HG03520 (cell line): ENCODE results near the gene POLR1E.
"Not testable (repeated sequence)": the region's sequence is repeated elsewhere in the genome, so short reads cannot be mapped to it uniquely, and the experiment has no call there.

Experiments used
- ATAC-seq: cut with Tn5 transposase; IDR thresholded peaks from one replicate; pipeline ENCODE4 v1.9.1; 2021; ENCODE audit warnings: mild to moderate bottlenecking, moderate library complexity; ENCODE audit not compliant: unreplicated experiment

POLR1E gene

DNA sequence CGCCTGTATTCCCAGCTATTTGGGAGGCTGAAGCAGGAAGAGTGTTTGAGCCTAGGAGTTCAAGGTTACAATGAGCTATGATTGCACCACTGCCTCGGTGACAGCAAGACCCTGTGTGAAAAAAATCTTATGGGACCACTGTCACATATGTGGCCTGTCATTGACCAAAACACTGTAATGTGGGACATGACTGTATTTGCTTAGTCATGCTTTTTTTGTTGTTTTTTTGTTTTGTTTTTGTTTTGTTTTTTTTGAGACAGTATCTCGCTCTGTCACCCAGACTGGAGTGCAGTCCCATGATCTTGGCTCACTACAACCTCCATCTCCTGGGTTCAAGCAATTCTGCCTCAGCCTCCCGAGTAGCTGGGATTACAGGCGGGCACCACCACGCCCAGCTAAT is 13.5 kb downstream of the POLR1E start:
- no peak for ATAC-seq

DNA sequence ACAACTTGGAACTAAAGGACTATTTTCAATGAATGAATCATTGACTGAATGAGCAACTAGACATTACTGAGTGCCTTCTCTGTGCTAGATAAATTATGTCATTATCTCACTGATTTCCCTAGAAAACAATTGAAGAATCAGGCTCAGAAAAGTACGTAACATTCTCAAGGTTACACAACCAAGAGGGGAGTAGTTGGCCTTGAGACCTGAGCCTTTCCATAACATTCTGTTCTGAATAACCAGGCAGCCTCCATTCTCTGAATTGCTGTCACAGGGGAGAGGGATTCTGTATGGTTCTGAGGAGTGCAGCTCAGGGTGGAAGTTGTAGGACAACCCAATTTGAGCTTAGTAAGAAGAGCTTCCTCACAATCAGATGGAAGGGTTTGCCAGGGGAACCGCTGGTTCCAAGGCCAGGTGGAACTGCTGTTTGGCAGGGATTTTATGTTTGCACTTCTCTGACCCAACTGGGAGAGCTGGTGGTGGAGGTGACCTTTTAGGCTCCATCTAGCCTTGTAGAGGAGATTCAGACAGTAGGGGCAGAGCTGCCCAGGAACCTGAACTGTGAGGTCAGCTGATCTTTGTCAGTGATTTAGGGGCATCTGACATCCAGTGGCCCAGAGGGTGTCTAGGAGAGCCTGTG is 16.3 kb downstream of the POLR1E start:
- ATAC-seq, result no peak

DNA sequence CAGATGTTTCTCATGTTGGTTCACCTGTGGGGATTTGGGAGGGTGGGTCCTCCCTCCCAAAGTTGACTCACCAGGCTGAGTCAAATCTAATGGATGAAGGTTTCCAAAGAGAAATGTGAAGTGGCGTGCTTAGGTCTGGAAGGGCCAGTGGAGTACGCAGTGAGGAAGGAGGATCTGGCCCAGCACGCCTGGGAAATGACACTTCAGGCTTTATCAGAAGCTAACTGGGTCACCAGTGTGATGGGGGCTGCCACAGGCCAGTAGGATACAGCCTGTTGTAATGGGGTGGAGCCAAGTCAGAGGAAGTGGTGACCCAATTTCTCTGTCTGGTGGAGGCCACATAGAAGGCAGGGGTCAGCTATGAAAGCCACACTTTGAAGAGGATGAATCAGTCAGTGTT is 18.0 kb downstream of the POLR1E start:
- ATAC-seq, result no peak

DNA sequence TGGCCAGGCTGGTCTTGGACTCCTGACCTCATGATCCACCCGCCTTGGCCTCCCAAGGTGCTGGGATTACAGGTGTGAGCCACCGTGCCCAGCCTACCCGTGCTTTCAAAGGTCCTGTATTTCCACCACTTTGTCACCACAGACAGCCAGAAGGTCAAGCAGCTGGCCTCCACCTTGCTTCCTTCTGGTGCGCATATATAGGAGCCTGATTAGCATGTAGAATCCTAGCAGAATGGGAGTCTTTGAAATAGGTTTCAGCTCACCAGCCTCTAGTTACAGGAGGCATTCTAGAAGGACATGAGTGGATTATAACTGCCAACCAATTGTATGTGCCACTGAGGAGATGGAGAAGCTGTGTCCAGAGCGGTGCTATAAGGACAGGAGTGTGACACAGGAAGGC is 18.9 kb downstream of the POLR1E start:
- no peak for ATAC-seq

DNA sequence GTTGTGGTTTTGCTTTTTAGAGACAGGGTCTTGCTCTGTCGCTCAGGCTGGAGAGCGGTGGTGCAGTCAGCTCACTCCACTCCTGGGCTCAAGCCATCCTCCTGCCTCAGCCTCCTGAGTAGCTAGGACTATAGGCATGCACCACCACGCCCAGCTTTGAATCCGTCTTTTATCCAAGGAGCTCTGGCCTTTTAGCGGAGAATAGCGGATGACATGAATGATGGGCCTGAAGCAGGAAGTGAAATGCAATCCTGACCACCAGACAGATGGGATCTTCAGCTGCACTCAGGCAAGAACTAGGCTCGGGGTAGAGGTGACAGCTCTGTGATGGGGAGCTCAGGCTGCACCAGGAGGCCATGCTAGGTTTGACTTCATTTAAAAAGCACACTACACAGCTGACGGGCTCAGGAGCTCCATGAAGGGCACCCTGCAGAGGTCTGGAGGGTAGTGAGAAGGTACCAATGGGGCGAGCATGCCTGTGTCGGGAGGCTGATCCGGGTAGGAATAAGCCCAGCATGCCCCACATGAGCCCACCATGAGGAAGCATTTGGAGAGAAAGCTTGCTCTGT is 21.9 kb downstream of the POLR1E start:
- ATAC-seq, result no peak

DNA sequence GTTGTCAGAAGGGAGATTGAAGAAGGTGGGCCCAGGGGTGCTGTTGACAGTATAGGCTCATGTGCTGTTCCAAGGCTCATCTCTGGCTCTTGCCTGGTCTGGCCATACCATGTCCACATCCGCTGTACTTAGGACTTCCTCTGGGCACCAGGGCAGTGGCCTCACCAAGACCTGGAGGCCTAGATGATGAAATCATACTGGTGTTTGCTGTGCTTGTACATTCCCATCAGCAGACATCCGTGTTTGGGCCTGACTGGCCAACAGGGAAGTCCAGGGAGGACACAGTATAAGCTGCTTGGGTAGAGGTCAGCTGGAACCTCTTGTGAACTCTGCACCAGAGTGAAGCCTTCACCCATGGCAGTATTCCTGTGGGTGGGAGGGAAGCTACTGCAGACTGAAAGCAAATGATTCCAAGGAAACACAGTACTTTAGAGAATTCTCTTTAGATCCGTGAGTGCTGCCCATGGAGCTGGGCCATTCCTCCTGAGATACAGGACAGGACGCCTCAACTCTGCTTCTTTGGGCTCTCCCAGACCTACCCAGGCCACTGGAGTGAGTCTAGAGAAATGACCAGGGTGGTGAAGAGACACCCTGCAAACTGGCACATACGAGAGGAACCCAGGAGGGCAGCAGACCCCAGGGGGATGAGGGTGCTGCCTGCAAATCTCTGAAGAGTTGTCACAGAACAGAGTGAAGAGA is 22.5 kb downstream of the POLR1E start:
- no peak for ATAC-seq

DNA sequence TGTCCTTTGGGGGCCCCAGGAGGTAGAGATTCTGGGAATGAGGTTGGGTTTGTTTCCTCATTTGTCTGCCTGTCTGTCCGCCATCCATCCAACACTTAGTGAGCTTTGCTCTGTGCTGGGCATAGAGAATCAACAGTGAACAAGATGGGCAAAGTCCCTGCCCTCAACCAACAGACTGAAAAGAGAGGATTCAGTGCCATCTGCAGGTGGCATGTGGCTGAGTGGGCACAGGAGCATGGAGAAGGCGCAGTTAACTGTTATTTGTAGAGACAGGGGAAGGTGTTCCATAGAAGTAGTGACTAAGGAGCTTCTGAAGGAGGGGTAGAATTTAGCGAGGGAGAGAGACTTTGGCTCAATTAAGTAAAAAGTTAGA is 23.1 kb downstream of the POLR1E start:
- no peak for ATAC-seq

DNA sequence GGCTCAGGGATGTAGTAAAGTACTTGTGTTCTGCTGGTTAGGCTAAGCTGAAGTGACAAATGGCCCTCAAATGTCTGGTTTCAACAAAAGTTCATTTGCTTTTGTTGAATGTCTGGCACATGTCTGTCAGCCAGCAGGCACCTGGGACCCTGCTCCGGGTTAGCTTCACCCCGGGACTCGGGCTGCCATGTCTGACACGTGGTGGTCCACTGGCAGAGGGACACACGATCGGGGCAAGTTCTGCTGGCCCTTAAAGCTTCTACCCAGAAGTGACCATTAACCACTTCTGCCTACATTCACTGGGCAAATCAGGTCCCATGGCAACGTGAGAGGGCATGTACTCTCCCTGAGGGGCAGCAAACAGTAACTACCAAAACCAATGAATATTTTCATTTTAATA is 23.8 kb downstream of the POLR1E start:
- no peak for ATAC-seq

DNA sequence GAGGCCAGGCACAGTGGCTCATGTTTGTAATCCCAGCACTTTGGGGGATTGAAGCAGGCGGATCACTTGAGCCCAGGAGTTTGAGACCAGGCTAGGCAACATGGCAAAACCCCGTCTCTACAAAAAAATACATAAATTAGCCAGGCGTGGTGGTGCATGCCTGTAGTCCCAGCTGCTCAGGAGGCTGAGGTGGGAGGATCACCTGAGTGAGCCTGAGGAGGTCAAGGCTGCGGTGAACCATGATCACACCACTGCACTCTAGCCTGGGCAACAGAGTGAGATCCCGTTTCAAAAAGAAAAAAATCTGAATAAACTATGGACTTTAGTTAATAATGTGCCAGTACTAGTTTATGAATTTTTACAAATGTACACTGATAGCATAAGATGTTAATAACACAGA is 24.3 kb downstream of the POLR1E start:
- not testable (repeated sequence) for ATAC-seq

DNA sequence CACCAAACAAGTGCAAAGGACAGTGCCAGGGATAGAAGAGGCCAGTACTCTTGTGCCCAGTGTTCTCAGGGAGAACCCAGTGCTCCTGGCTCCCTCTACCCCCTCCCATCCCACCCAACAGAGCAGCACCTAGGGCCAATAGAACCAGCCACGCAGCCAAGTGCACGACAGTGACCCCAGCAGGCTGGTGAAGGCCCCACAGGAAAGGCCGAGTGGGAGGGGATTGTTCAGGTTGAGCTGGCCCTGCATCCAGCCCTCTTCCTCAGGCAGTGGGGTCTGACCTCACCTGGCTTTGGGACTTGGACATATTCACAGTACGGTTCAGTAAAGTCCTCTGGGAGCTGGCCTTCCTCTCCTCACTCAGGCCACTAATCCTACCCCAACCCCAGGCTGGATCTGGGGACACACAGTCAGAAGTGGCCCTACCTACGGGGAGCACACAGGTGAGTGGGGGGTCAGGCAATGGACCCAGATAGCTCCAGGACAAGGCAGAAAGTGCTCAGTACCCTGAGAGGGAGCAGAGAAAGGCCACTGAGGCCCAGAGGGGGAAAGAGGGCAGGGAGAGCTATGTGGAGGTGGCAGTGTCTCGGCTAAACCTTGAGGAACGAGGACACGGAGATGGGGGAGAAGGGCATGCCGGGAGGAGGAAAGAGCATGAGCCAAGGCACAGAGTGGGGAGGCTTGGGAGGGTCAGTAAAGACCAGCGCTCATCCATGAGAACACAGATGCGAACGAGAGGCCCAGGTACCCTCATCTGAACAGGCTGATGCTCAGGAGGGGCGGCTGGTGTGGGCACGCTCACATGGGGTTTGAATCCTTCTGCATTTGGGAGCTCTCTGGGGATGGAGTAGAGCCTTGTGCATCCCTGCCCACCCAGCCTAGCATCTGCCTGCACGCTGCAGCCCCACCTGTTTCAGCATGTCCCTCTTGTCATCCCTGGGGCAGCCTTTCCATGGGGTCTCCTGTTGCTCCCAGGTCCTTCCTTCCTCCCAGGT is 25.6 kb downstream of the POLR1E start:
- no peak for ATAC-seq

DNA sequence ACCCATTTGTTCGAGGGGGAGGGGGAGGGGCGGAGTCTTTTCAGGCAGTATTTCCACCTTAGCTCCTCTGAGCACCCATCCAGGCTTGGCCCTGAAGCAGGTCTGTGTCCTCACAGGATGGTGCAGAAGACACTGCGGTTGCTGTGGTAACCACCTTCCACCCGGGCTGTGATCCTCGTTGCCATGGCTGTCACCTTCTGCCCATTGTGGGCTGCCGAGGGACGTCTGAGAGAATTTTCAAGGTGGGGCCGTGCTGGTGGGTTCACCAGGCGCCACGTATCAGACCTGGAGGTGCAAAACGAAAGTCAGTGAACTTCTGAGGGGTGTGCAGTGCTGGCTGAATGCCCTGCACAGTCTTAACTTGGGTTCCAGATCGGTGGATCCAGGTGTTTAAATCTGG is 26.7 kb downstream of the POLR1E start:
- ATAC-seq, result no peak

DNA sequence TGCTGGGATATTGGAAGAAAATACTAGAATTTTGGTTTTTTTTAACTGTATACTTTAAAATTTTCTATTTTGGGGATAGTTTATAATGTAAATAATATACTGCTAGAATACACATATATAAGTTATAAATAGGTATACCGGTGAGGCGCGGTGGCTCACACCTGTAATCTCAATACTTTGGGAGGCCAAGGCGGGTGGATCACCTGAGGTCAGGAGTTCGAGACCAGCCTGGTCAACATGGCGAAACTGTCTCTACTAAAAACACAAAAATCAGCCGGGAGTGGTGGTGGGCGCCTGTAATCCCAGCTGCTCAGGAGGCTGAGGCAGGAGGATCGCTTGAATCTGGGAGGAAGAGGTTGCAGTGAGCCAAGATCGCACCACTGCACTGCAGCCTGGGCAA is 28.7 kb downstream of the POLR1E start:
- not testable (repeated sequence) for ATAC-seq

DNA sequence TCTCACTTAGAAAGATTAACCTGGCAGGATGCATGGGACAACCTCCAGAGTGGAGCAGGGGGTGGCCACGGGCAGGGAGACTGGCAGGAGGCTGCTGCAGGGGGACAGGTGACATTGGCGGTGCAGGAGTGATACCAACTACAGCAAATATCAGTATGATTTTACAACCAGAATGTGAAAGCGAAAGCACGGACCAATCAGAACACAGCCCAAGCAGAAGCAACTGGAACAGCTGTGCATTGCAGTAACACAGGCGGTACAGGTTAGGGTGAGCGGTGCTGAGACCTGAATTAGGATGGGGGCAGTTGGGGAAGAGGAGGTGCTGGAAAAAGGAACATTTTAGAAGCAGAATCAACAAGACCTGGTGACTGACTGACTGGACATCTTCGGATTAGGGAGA is 29.3 kb downstream of the POLR1E start:
- ATAC-seq, result no peak

DNA sequence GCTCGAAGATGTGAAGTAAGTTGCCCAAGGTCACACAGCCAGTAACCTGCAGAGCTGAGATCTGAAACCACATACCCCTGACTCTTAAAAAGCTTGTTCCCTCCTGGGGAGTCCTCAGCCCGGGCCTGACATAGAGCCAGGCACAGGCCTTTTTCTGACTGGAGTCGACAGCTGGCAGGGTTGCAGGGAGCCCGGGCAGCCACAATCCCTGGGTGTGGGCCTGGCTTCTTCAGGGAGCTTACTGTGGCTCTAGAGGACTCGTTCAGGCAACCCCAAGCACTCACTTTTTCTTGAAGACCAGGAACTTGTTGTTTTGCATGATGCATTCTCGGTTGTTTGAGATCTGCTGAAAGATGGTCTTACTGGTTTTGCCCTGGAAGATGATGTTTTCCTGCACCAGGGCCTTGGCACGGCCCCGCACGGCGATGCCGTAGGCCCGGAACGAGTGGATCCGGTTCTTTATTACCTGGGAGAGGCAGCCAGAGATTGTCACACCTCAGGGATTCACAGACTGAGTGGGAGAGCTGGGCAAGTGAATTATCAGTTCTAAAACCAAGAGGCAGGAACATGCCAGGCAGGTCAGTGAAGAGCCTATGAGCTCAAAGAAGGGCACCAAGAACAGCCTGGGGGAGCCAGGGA is 30.0 kb downstream of the POLR1E start:
- ATAC-seq, result no peak

DNA sequence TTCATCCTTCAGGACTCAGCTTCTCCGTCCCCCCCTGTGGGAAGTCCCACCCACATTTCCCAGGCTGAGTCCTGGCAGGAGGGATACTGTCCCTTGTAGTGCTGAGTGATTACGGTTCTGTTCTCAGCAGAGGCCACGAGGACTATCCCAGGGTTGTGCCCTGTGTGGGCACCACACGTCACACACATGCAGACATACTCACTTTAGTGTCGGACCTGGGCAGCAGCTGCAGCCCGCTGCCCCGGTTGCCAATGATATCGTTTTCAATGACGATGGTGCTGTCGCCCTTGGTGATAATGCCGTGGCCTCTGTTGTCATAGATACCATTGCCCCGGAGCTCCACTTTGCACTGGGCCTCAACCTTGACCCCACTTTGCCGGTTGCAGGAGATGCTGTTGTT is 32.2 kb downstream of the POLR1E start:
- ATAC-seq, result no peak

DNA sequence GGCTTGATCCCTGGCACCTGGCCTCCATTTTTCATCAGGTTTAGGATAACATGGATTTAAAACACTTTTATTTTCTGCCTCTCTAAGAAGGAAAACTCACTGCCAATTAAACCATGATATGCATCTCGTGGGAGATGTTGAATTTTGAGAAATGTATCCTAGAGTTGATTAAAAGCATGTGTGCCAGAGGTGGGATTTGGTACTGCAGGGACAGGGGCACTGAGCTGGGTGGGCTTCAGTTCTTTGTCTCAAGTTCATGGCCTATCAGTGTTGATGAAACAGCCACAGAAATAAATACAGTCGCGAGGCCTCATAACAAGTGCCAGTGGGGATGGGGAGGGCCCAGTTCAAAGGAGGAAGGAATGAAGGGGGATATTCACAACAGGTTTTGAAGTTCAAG is 34.9 kb downstream of the POLR1E start:
- ATAC-seq, result no peak

DNA sequence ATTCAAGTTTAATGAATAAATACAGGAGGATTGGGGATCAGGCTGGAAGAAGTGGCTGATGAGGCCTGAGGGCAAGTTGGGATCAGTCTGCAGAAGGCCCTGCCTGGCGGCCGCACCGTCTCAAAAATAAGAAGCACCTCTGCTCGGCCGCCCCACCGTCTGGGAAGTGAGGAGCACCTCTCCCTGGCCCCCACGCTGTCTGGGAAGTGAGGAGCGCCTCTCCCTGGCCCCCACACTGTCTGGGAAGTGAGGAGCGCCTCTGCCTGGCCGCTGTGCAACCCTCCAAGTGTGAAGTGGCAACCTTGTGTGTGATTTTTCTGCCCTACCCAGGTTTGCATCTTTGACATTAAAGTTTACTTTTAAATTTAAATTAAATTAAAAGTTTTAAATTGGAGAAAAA is 35.4 kb downstream of the POLR1E start:
- ATAC-seq, result no peak

DNA sequence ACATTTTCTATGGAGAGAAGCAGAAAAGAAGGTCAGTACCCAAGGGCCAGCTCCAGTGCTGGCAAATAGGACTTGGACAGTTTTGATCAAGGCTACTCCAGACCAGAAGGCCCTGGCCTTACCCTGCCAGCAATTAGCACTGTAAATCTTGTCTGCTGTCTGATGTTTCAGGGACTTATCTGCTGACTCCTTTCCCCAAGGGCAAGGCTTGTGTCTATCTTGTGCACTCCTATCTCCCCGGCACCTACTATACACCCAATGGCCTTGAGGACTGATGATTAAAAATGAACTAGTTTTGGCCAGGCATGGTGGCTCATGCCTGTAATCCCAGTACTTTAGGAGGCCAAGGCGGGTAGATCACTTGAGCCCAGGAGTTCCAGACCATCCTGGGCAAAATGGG is 37.2 kb downstream of the POLR1E start:
- no peak for ATAC-seq

DNA sequence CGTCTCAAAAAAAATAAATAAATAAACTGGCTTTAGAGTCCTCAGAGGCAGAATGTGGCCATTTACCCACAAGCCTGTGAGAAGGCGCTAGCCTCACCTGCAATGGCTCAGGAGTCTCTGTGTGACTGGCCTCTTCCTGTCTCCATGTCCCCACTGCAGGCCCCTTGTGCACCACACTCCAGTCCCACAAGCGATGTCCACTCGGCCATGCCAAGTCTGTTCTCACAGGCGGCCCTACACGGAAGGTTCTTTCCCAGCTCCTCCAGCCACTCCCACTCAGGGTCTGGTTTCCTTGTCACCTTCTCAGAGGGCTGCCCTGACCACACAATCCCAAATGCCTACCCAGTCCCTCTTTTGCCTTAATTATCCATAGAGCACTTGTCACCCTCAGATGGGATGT is 38.2 kb downstream of the POLR1E start:
- ATAC-seq, result no peak

DNA sequence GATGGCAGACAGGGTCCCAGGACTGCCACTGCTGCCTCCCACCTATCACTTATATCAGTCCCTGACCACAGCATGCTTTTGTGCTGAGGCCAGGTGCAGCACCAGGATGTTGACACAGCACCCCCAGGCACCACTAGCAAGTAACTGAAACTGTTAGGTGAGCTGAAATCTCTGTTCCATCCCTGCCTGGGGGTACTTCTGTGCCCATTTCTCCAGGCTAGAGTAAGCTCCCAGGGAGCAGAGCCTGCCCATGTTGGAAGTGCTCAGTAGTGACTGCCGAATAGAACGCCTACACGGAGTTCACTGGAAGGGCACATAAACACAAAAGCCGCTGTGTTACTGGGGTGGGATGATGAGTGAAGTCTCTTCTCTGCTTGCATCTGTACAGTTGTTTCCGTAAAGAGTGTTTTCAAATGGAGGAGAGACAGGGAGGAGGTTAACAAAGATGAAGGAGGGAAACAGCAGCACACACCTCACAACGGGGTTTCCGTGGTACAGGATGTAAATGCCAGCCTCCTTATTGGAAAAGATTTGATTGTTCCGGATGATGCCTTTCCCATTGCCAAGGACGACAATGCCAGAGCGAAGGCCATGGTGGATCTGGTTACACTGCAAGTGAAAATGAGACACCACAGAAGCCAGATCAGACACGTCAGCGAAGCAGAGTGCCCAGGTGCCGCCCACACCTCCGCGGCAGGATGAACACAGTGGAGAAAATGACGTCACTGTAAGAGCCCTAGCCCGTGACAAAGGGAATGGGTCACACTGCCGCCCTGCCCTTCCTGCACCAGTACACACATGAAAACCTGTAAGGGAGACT is 43.1 kb downstream of the POLR1E start:
- peak; percentile 58 for ATAC-seq
